A673 (cell line): Measurements from ENCODE around the gene TMEM40. TPM values are rescaled to one million over a fixed set of nuclear protein-coding genes. Genes with fewer than 3 reads are reported as not detected.
"Not testable (repeated sequence)": the region's sequence is repeated elsewhere in the genome, so short reads cannot be mapped to it uniquely, and the experiment has no call there.

Source experiments
- BruUV-seq: library from RNA; stranded (reverse); fragments of 400-500 nt; replicated peaks from 2 replicates; lab custom pipeline; 2021; lab: Mats Ljungman, UMichigan
- CTCF ChIA-PET: fragments of 300-600 bp; sonication (Branson Sonifier 250); formaldehyde crosslinking; loops from one replicate; lab custom pipeline; 2022; ENCODE audit warnings: antibody characterized with exemption; lab: Charles Lee
- POLR2A ChIA-PET: fragments of 300-600 bp; sonication (Branson Sonifier 250); formaldehyde crosslinking; loops from one replicate; lab custom pipeline; 2022; ENCODE audit warnings: antibody characterized with exemption; ENCODE audit not compliant: low non-redundant PET; lab: Charles Lee
- DNase-seq: peaks from one replicate; pipeline ENCODE4 v3.0.0-alpha.2; 2015; ENCODE audit warnings: low spot score
- H3K27ac ChIP-seq: fragments of 200-600 bp; sonication (generic); 2 replicates; pipeline ENCODE4 v1.5.1; 2016; ENCODE audit warnings: mixed run types, low read depth, mild to moderate bottlenecking, mixed read lengths, antibody characterized with exemption, low read length; ENCODE audit not compliant: poor library complexity, severe bottlenecking
- H3K27me3 ChIP-seq: fragments of 200-600 bp; sonication (generic); replicated peaks from 2 replicates; pipeline ENCODE4 v1.6.1; 2017; ENCODE audit warnings: mixed run types, low read depth, mild to moderate bottlenecking, mixed read lengths, antibody characterized with exemption, low read length; ENCODE audit not compliant: insufficient read depth, poor library complexity
- H3K36me3 ChIP-seq: fragments of 200-600 bp; sonication (generic); 2 replicates; pipeline ENCODE4 v1.6.1; 2016; ENCODE audit warnings: mixed run types, mild to moderate bottlenecking, mixed read lengths, antibody characterized with exemption, low read length; ENCODE audit not compliant: insufficient read depth, poor library complexity, severe bottlenecking
- H3K4me1 ChIP-seq: fragments of 200-600 bp; sonication (generic); 2 replicates; pipeline ENCODE4 v1.6.1; 2017; ENCODE audit warnings: mixed run types, mild to moderate bottlenecking, mixed read lengths, antibody characterized with exemption, low read length; ENCODE audit not compliant: insufficient read depth, poor library complexity, severe bottlenecking
- H3K4me3 ChIP-seq: fragments of 200-600 bp; sonication (generic); 2 replicates; pipeline ENCODE4 v1.5.1; 2016; ENCODE audit warnings: low read depth, mixed run types, mild to moderate bottlenecking, mixed read lengths, low read length; ENCODE audit not compliant: poor library complexity, severe bottlenecking
- H3K9me3 ChIP-seq: fragments of 200-600 bp; sonication (generic); 2 replicates; pipeline ENCODE4 v1.6.1; 2016; ENCODE audit warnings: mixed run types, low read depth, mild to moderate bottlenecking, mixed read lengths, antibody characterized with exemption, low read length; ENCODE audit not compliant: poor library complexity, severe bottlenecking
- EZH2 ChIP-seq: fragments of 200-600 bp; sonication (generic); IDR thresholded peaks from 2 replicates; pipeline ENCODE4 v1.6.1; 2017; ENCODE audit warnings: borderline replicate concordance, low read depth, mild to moderate bottlenecking, mixed read lengths, antibody characterized with exemption, low read length; ENCODE audit not compliant: poor library complexity, severe bottlenecking
- intact Hi-C: fragments of 100-400 bp; cut with micrococcal nuclease; formaldehyde crosslinking; loops from one replicate; pipeline ENCODE4 v1.10.0; 2022; ENCODE audit not compliant: unreplicated experiment
- total RNA-seq: library from RNA; stranded (reverse); gene quantifications from 2 replicates; pipeline ENCODE4 v1.2.3, GENCODE V29; 2021
- TF ChIP-seq, protein P1 (sequence below): fragments of 300-800, 200-600 bp; sonication (generic); conservative IDR thresholded peaks from 2 replicates; pipeline ENCODE4 v1.5.1; 2017; ENCODE audit warnings: low read depth, mild to moderate bottlenecking, antibody characterized with exemption, low read length, moderate library complexity, mixed read lengths

Gene TMEM40
- total RNA-seq, 1 experiment from 2014 or later: not detected

DNA sequence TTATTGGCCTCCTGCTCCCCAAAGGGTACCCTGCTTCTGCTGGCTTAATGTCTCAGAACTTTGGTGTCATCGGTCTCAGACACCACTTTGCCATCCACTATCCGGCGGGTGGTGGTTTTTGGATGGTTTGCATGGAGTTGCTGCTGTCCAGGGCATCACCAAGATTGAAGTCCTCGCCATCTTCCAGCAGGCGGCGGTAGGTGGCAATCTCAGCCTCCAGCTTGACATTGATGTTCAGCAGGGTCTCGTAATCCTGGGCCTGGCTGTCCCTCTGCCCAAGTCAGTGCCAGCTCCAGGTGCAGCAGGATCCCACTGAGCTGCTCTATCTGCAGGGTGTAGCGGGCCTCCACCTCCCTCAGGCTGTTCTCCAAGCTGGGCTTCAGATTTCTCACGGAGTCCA lies 28.3 kb upstream of the TMEM40 start:
- H3K9me3 ChIP-seq, H3K4me3 ChIP-seq, H3K4me1 ChIP-seq, POLR2A ChIA-PET, BruUV-seq, H3K27me3 ChIP-seq, H3K27ac ChIP-seq, H3K36me3 ChIP-seq: not testable (repeated sequence)
- intact Hi-C loops: loop anchor here (5.0 kb wide), 1 partner anchor 105 kb away; no protein-coding TSS in a partner anchor
- DNase-seq: peak; percentile 52
- CTCF ChIA-PET: interaction anchor here (0.7 to 1.3 kb wide), 2 partner anchors 10 to 16 kb away, joined by 3 read pairs; no protein-coding TSS in a partner anchor
- TF ChIP-seq, protein P1, sequence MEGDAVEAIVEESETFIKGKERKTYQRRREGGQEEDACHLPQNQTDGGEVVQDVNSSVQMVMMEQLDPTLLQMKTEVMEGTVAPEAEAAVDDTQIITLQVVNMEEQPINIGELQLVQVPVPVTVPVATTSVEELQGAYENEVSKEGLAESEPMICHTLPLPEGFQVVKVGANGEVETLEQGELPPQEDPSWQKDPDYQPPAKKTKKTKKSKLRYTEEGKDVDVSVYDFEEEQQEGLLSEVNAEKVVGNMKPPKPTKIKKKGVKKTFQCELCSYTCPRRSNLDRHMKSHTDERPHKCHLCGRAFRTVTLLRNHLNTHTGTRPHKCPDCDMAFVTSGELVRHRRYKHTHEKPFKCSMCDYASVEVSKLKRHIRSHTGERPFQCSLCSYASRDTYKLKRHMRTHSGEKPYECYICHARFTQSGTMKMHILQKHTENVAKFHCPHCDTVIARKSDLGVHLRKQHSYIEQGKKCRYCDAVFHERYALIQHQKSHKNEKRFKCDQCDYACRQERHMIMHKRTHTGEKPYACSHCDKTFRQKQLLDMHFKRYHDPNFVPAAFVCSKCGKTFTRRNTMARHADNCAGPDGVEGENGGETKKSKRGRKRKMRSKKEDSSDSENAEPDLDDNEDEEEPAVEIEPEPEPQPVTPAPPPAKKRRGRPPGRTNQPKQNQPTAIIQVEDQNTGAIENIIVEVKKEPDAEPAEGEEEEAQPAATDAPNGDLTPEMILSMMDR: peak; percentile 45; the same call in 1 of the 2 replicates

DNA sequence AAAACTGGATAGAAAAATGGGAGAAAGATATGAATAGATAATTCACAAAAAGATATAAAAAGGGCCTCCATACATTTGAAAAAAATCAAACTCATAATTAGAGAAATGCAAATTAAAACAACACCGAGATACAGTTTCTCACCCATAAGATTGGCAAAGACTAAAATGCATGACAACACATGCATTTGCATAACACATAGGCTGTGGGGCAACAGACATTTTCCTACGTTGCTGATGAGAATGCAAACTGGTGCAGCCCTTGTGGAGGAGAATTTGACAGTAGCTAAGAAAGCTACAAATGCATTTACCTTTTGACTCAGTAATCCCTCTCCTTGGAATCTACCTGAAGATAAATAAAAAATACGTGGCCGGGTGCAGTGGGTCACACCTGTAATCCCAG lies 26.0 kb upstream of the TMEM40 start:
- no peak overlapping the region for H3K4me3 ChIP-seq
- H3K27ac ChIP-seq: no peak overlapping the region
- no peaks in the 10 kb centered on the region for H3K4me1 ChIP-seq
- intact Hi-C loops: loop anchor here (5.0 kb wide), 1 partner anchor 107 kb away; no protein-coding TSS in a partner anchor
- TF ChIP-seq, protein P1: no peak
- no peak for TF ChIP-seq EZH2
- no peaks in the 10 kb centered on the region for H3K27me3 ChIP-seq
- no TSS peak for BruUV-seq
- no peaks in the 10 kb centered on the region for H3K36me3 ChIP-seq
- POLR2A ChIA-PET: no interaction called here
- no peak for DNase-seq
- CTCF ChIA-PET: no interaction called here
- H3K9me3 ChIP-seq: no peaks in the 10 kb centered on the region

DNA sequence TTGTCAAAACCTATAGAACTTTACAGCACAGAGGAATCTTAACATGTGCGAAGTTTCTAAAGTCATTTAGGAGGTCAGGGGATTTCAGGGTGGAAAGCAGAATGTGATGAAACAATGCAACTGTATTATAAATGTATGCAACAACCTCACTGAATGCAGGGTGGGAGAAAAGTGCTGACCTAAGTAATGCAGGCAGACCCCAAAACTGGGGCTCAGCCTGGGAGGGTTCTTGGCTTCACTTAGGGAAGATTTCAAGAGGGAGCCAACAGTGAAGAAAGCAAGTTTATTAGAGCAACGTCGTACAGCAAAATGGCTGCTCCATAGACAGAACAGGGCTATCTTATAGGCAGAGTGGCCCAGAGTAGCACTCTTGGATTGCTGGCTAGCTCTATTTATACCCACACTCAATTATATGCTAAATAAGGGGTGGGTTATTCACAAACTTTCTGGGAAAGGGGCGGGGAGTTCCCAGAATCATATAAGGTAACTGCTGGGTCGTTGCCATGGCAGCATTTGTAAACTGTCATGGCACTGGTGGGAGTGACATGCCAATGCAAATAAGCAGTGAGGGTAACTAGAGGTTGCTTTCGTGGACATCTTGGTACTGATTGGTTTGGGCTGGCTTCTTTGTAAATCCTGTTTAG lies 23.2 kb upstream of the TMEM40 start:
- BruUV-seq: no TSS peak
- Histone ChIP-seq H3K36me3 (no peaks in the 10 kb centered on the region), H3K4me1 (no peaks in the 10 kb centered on the region), H3K27ac (no peak overlapping the region), H3K27me3 (no peaks in the 10 kb centered on the region), H3K4me3 (no peak overlapping the region), H3K9me3 (no peaks in the 10 kb centered on the region)
- peak; percentile 62 for DNase-seq
- POLR2A ChIA-PET: no interaction called here
- intact Hi-C loops: no loop called here
- TF ChIP-seq, protein P1: no peak
- no peak for TF ChIP-seq EZH2
- CTCF ChIA-PET: no interaction called here
